ENCODE measurements around the gene TSEN2. TPM values are rescaled to one million over a fixed set of nuclear protein-coding genes. Genes with fewer than 3 reads are reported as not detected.
"Not testable (repeated sequence)": the region's sequence is repeated elsewhere in the genome, so short reads cannot be mapped to it uniquely, and the experiment has no call there.

The TSEN2 gene
- total RNA-seq, 1 experiment from 2014 or later = 22.0 TPM

GRCh38 chr3:12448404-12449202, 35.7 kb upstream of the TSEN2 start:
- H4K20me1 ChIP-seq (ENCODE audit: control insufficient read depth, insufficient read depth, insufficient read length); H2AFZ ChIP-seq (ENCODE audit: low read length); H3K4me3 Mint-ChIP-seq; H3K4me1 ChIP-seq (ENCODE audit: insufficient read depth, low read length); H3K79me2 ChIP-seq (ENCODE audit: insufficient read depth, low read length); DNase-seq; H2BK5ac ChIP-seq (ENCODE audit: insufficient read length, low read length); H3K9me3 Mint-ChIP-seq; H3K27ac Mint-ChIP-seq; H2BK120ac ChIP-seq (ENCODE audit: low read depth, low read length, poor library complexity, severe bottlenecking); H3K23me2 ChIP-seq (ENCODE audit: insufficient read length, low read depth, low read length, poor library complexity, severe bottlenecking); H3K9ac ChIP-seq (ENCODE audit: extremely low read depth, insufficient read length, low read length); H3K56ac ChIP-seq (ENCODE audit: insufficient read length, low read depth, low read length); H3T11ph ChIP-seq (ENCODE audit: low read length); H4K5ac ChIP-seq (ENCODE audit: insufficient read length, low read depth, low read length); H3K36me3 Mint-ChIP-seq (ENCODE audit: insufficient read depth in 1 of 3, low read depth in 3 of 3); H2BK15ac ChIP-seq (ENCODE audit: low read depth, low read length); H3K23ac ChIP-seq (ENCODE audit: insufficient read length, low read depth, low read length); H2BK20ac ChIP-seq (ENCODE audit: low read depth, low read length, poor library complexity, severe bottlenecking); H3K14ac ChIP-seq (ENCODE audit: insufficient read depth, low read length); H2AK5ac ChIP-seq (ENCODE audit: insufficient read length, low read length); H3K18ac ChIP-seq (ENCODE audit: insufficient read length, low read depth, low read length); H3K27me3 ChIP-seq (ENCODE audit: insufficient read depth, low read length); H2BK12ac ChIP-seq (ENCODE audit: insufficient read length, low read depth, low read length); H4K91ac ChIP-seq (ENCODE audit: insufficient read length, low read depth, low read length); H3K9me3 ChIP-seq (ENCODE audit: control insufficient read depth, low read depth, low read length); H3K27ac ChIP-seq (ENCODE audit: insufficient read length, low read depth, low read length); H3K4ac ChIP-seq (ENCODE audit: low read depth, low read length); H3K79me1 ChIP-seq (ENCODE audit: insufficient read depth, low read depth, low read length, poor library complexity, severe bottlenecking); H3K4me2 ChIP-seq (ENCODE audit: insufficient read depth, insufficient read length, low read length); H4K8ac ChIP-seq (replicated peaks; ENCODE audit: insufficient read length, low read depth, low read length): not testable (repeated sequence)
- no CpG with 5 or more reads among the region's 4 CpGs for WGBS (ENCODE audit: extremely low coverage, insufficient read length, low lambda C conversion rate)
- Mint-ChIP-seq H3K27me3 (ENCODE audit: low read depth) (peaks cover 18% of the 10 kb centered on the region), H3K4me1 (peaks cover 14 to 22% of the 10 kb centered on the region in 2 experiments)
- TF ChIP-seq, protein P1, sequence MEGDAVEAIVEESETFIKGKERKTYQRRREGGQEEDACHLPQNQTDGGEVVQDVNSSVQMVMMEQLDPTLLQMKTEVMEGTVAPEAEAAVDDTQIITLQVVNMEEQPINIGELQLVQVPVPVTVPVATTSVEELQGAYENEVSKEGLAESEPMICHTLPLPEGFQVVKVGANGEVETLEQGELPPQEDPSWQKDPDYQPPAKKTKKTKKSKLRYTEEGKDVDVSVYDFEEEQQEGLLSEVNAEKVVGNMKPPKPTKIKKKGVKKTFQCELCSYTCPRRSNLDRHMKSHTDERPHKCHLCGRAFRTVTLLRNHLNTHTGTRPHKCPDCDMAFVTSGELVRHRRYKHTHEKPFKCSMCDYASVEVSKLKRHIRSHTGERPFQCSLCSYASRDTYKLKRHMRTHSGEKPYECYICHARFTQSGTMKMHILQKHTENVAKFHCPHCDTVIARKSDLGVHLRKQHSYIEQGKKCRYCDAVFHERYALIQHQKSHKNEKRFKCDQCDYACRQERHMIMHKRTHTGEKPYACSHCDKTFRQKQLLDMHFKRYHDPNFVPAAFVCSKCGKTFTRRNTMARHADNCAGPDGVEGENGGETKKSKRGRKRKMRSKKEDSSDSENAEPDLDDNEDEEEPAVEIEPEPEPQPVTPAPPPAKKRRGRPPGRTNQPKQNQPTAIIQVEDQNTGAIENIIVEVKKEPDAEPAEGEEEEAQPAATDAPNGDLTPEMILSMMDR (conservative IDR thresholded peaks at IDR 0.05) = peak; percentile 43

Measured in H9 (cell line).